Psoas muscle (tissue), 8 donors: ENCODE results near the gene PCDHGB7. TPM values are rescaled to one million over a fixed set of nuclear protein-coding genes. Genes with fewer than 3 reads are reported as not detected.
"Not testable (repeated sequence)": the region's sequence is repeated elsewhere in the genome, so short reads cannot be mapped to it uniquely, and the experiment has no call there.

Experiments
- ATAC-seq, 4 donors: fragments of 200-7000 bp; cut with Tn5 transposase; one replicate each; pipeline ENCODE4 v1.9.1; 2020; ENCODE audit warnings: moderate library complexity in 3 of 4, mild to moderate bottlenecking in 2 of 4
- DNase-seq, 2 donors: peaks; one replicate each; pipeline ENCODE4 v3.0.0-alpha.2; 2020
- H3K27ac ChIP-seq: fragments of 200-600 bp; one replicate; pipeline ENCODE4 v1.8.0; 2022
- H3K27me3 ChIP-seq, 3 donors: fragments of 200-600 bp in 1 of 3; one replicate each; pipeline versions ENCODE4 v1.6.1 to v1.8.0; 2013 to 2022; ENCODE audit warnings: low read length in 2 of 3, mild to moderate bottlenecking in 2 of 3, moderate library complexity in 1 of 3; ENCODE audit not compliant: insufficient read depth in 3 of 3
- H3K36me3 ChIP-seq, 2 donors: fragments of 200-600 bp in 1 of 2; one replicate each; pipeline versions ENCODE4 v1.6.1 to v1.8.0; 2013 to 2022; ENCODE audit warnings: low read depth in 1 of 2, mild to moderate bottlenecking in 1 of 2, moderate library complexity in 1 of 2; ENCODE audit not compliant: insufficient read depth in 1 of 2
- H3K4me1 ChIP-seq: fragments of 200-600 bp; one replicate; pipeline ENCODE4 v1.8.0; 2022
- H3K4me3 ChIP-seq: fragments of 200-600 bp; one replicate; pipeline ENCODE4 v1.8.0; 2022; ENCODE audit warnings: mild to moderate bottlenecking
- H3K9me3 ChIP-seq: fragments of 200-600 bp; one replicate; pipeline ENCODE4 v1.8.0; 2022
- WGBS, 3 donors: extraction: QIAGEN DNeasy Blood & Tissue Kit; methylation state at CpG; one replicate each; pipeline versions ENCODE4 v1.1.6 to v1.1.7; 2013; 5-methylcytosine and 5-hydroxymethylcytosine counted together
- intact Hi-C, 2 donors: fragments of 100-400 bp; cut with DNase I; formaldehyde crosslinking; loops; one replicate each; pipeline versions ENCODE4 v1.11.0 to v1.14.2; 2022
- long read RNA-seq, 2 donors: library from polyadenylated mRNA; unstranded; transcript quantifications; one replicate each; pipeline ENCODE4 v2.0.0, GENCODE V29; 2021
- polyA plus RNA-seq, 3 donors: library from polyadenylated mRNA; stranded (reverse); fragments of 200-250 nt; gene quantifications; one replicate each; pipeline ENCODE4 v1.2.3, GENCODE V29; 2013
- total RNA-seq, 4 donors: library from RNA; stranded (reverse); fragmentation: NEBNext Ultra II Directional in 2 of 4; extraction: Animal tissue kit (Norgen Biotek cat#: 25700) in 2 of 4; gene quantifications; one replicate each; pipeline versions ENCODE4 v1.2.1 to v1.2.4, GENCODE V29; 2021 to 2023
- TF ChIP-seq, protein P1 (sequence below): fragments of 200-600 bp; IDR thresholded peaks from one replicate; pipeline ENCODE4 v1.8.0; 2022; ENCODE audit warnings: antibody characterized with exemption
- donor health status: healthy with polysubstance abuse.
- donor health status: DM: no; HTN: no; CAD: no; lungs with moderate emphysema.
- donor health status: Bipolar disorder and iron deficiency.
- donor health status: healthy.
- donor health status: DM: yes; HTN: yes; CAD: no.
- donor health status: DM: no; HTN: no; CAD: no.
- donor health status: DM: no; HTN: no; CAD: no.
- donor health status: DM: yes; HTN: yes; CAD: no.

Gene PCDHGB7
- total RNA-seq = 1 to 10 TPM; 3.8 to 7.2 (median 5.7) TPM
- 1 to 10 TPM in 1 of 3 donors, under 1 TPM in 2; 0.70 to 1.1 (median 0.90) TPM for polyA plus RNA-seq
- long read RNA-seq, donor 1, full-length matches to known transcripts = 1 of 1 reads
- long read RNA-seq, donor 1, partial matches to known transcripts = 0 of 1 reads
- long read RNA-seq, donor 1, other reads (novel, unspliced or antisense) = 0 of 1 reads
- long read RNA-seq, donor 2 = 0 reads

GRCh38 chr5:141417494-141418172 is at the start of gene PCDHGB7:
Gene PCDHGB7, plus strand, starts transcription at chr5:141417677. Its CDS starts 183 bp downstream, at chr5:141417860.
- peak; percentile 85 to 88 (median 86) for ATAC-seq
- DNase-seq = peak; percentile 80 to 86
- intact Hi-C loops = loop anchor here (5.0 kb wide), 2 partner anchors 140 to 145 kb away; no protein-coding TSS in a partner anchor
- WGBS, 3 donors = 9 to 14% (median 12%) methylated on average over 36 to 47 of the region's 47 CpGs
- Histone ChIP-seq H3K27me3 (peaks cover 0 to 41% (median 4%) of the 10 kb centered on the region in 3 donors), H3K4me3 (peak within 1 kb of the TSS; percentile 66), H3K27ac (peak within 1 kb of the TSS; percentile 40)
- H3K9me3 ChIP-seq, H3K4me1 ChIP-seq, H3K36me3 ChIP-seq: not testable (repeated sequence)
- TF ChIP-seq, protein P1, sequence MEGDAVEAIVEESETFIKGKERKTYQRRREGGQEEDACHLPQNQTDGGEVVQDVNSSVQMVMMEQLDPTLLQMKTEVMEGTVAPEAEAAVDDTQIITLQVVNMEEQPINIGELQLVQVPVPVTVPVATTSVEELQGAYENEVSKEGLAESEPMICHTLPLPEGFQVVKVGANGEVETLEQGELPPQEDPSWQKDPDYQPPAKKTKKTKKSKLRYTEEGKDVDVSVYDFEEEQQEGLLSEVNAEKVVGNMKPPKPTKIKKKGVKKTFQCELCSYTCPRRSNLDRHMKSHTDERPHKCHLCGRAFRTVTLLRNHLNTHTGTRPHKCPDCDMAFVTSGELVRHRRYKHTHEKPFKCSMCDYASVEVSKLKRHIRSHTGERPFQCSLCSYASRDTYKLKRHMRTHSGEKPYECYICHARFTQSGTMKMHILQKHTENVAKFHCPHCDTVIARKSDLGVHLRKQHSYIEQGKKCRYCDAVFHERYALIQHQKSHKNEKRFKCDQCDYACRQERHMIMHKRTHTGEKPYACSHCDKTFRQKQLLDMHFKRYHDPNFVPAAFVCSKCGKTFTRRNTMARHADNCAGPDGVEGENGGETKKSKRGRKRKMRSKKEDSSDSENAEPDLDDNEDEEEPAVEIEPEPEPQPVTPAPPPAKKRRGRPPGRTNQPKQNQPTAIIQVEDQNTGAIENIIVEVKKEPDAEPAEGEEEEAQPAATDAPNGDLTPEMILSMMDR = peak; percentile 77

GRCh38 chr5:141369994-141370848 is 47.3 kb upstream of the PCDHGB7 start, which contains the start of gene PCDHGB3:
Gene PCDHGB3, plus strand, starts transcription at chr5:141370242. Its CDS starts 153 bp downstream, at chr5:141370395.
- Histone ChIP-seq H3K4me1 (no peaks in the 10 kb centered on the region), H3K4me3 (peak within 1 kb of the TSS; percentile 51), H3K9me3 (peaks cover 11% of the 10 kb centered on the region), H3K36me3 (no peaks in the 10 kb centered on the region), H3K27me3 (peaks cover 0 to 67% (median 22%) of the 10 kb centered on the region in 3 donors), H3K27ac (no peak within 1 kb of the TSS)
- intact Hi-C loops = loop anchor here in 1 of 2 donors (2.0 kb wide), 1 partner anchor 21 kb away; no protein-coding TSS in a partner anchor
- DNase-seq = peak in 1 of 2 donors; percentile 69
- ATAC-seq = peak; percentile 64 to 89 (median 82)
- TF ChIP-seq, protein P1 = peak; percentile 39
- WGBS, 3 donors = 21 to 25% (median 23%) methylated on average over 32 of the region's 32 CpGs

GRCh38 chr5:141371572-141372475 is 45.7 kb upstream of the PCDHGB7 start:
- intact Hi-C loops = no loop called here
- H3K27me3 ChIP-seq = peaks cover 0 to 52% (median 17%) of the 10 kb centered on the region in 3 donors

More at GRCh38 chr5:141371572-141372475, 45.7 kb upstream of the PCDHGB7 start:
- Histone ChIP-seq H3K9me3 (peaks cover 11% of the 10 kb centered on the region), H3K27ac (no peak overlapping the region), H3K36me3 (no peaks in the 10 kb centered on the region), H3K4me1 (no peaks in the 10 kb centered on the region), H3K4me3 (no peak overlapping the region)
- no peak for DNase-seq
- no peak for ATAC-seq
- 38 to 42% (median 39%) methylated on average over 69 of the region's 69 CpGs for WGBS, 3 donors
- TF ChIP-seq, protein P1 = no peak
